ENCODE results near the gene EDEM3.
"Not testable (repeated sequence)": the region's sequence is repeated elsewhere in the genome, so short reads cannot be mapped to it uniquely, and the experiment has no call there.

The EDEM3 gene

GRCh38 chr1:184734980-184735379, 19.7 kb downstream of the EDEM3 start:
- DNase-seq (ENCODE audit: low spot score): no peak

- DNase-seq (ENCODE audit: low spot score): no peak
Measured at GRCh38 chr1:184724843-184725242, 29.8 kb downstream of the EDEM3 start.

GRCh38 chr1:184716158-184716557, 38.5 kb downstream of the EDEM3 start:
- DNase-seq (ENCODE audit: low spot score): no peak

- DNase-seq (ENCODE audit: low spot score): no peak
Measured at GRCh38 chr1:184709418-184709817, 45.2 kb downstream of the EDEM3 start.

- no peak for DNase-seq (ENCODE audit: low spot score)
Measured at GRCh38 chr1:184708084-184708676, 46.5 kb downstream of the EDEM3 start.

GRCh38 chr1:184705271-184705670, 49.4 kb downstream of the EDEM3 start:
- no peak for DNase-seq (ENCODE audit: low spot score)

GRCh38 chr1:184701816-184702215, 52.8 kb downstream of the EDEM3 start:
- DNase-seq (ENCODE audit: low spot score): no peak

GRCh38 chr1:184698969-184699368, 55.7 kb downstream of the EDEM3 start:
- DNase-seq (ENCODE audit: low spot score): no peak

- DNase-seq (ENCODE audit: low spot score): no peak
Measured at GRCh38 chr1:184698016-184698415, 56.6 kb downstream of the EDEM3 start.

- no peak for DNase-seq (ENCODE audit: low spot score)
Measured at GRCh38 chr1:184696403-184696802, 58.3 kb downstream of the EDEM3 start.

GRCh38 chr1:184695023-184695422, 59.6 kb downstream of the EDEM3 start:
- DNase-seq (ENCODE audit: low spot score): no peak

GRCh38 chr1:184693011-184693410, 61.6 kb downstream of the EDEM3 start:
- DNase-seq (ENCODE audit: low spot score): no peak

GRCh38 chr1:184691719-184692324, 62.8 kb downstream of the EDEM3 start:
- no peak for DNase-seq (ENCODE audit: low spot score)

- DNase-seq (ENCODE audit: low spot score): no peak
Measured at GRCh38 chr1:184686540-184686939, 68.1 kb downstream of the EDEM3 start.

- DNase-seq (ENCODE audit: low spot score): no peak
Measured at GRCh38 chr1:184685116-184685515, 69.5 kb downstream of the EDEM3 start.

GRCh38 chr1:184684285-184685074, 70.2 kb downstream of the EDEM3 start:
- DNase-seq (ENCODE audit: low spot score): no peak

GRCh38 chr1:184682956-184683355, 71.7 kb downstream of the EDEM3 start:
- DNase-seq (ENCODE audit: low spot score): no peak

GRCh38 chr1:184680611-184681225, 73.9 kb downstream of the EDEM3 start:
- DNase-seq (ENCODE audit: low spot score): not testable (repeated sequence)

- DNase-seq (ENCODE audit: low spot score): not testable (repeated sequence)
Measured at GRCh38 chr1:184679472-184679871, 75.2 kb downstream of the EDEM3 start.

GRCh38 chr1:184677344-184677743, 77.3 kb downstream of the EDEM3 start:
- DNase-seq (ENCODE audit: low spot score): no peak

GRCh38 chr1:184673305-184673704, 81.4 kb downstream of the EDEM3 start:
- DNase-seq (ENCODE audit: low spot score): no peak

- no peak for DNase-seq (ENCODE audit: low spot score)
Measured at GRCh38 chr1:184672013-184672726, 82.5 kb downstream of the EDEM3 start.

Measured in ecto neural progenitor cell (in vitro differentiated cells).